ENCODE measurements around the gene CYP27B1. TPM values are rescaled to one million over a fixed set of nuclear protein-coding genes. Genes with fewer than 3 reads are reported as not detected.
A peak's percentile ranks its signal among the peaks of the same experiment; 100 is the strongest.

CYP27B1 gene
- total and polyA plus RNA-seq, 9 of the 15 experiments (the other 6 are each of a cell fraction or from before 2014, with no cell fraction given) = 0.18 to 4.2 (median 1.8) TPM

- FAIRE-seq = no peak
- Histone ChIP-seq H3K27ac (ENCODE audit: extremely low read depth, low read depth, low read length) (no peak overlapping the region; the same call in 2 of the 3 replicates), H3K4me1 (replicated peaks in 1 of 2; ENCODE audit: control insufficient read depth in 2 of 2, insufficient read depth in 2 of 2, low read length in 2 of 2) (peaks cover 8 to 12% of the 10 kb centered on the region in 2 experiments; a peak in 4 of 5 replicates), H3K9me1 (ENCODE audit: control insufficient read depth, insufficient read depth, low read length) (no peaks in the 10 kb centered on the region), H3K4me2 (ENCODE audit: insufficient read depth, low read length) (no peak overlapping the region), H3K4me3 (no peak overlapping the region), H3K36me3 (ENCODE audit: control insufficient read depth, insufficient read depth, low read length) (peaks cover 32% of the 10 kb centered on the region), H3K9ac (ENCODE audit: insufficient read depth in 1 of 2, low read depth in 2 of 2, low read length in 2 of 2) (peak overlapping the region in 1 of 2 experiments; percentile 48; a peak in 1 of 4 replicates), H3K79me2 (ENCODE audit: control insufficient read depth, insufficient read depth, low read length) (peaks cover 22% of the 10 kb centered on the region), H3K27me3 (ENCODE audit: control insufficient read depth in 2 of 2, insufficient read depth in 2 of 2, low read length in 2 of 2) (no peaks in the 10 kb centered on the region), H3K9me3 (replicated peaks; ENCODE audit: control insufficient read depth, insufficient read depth, low read depth, low read length) (no peaks in the 10 kb centered on the region), H2AFZ (ENCODE audit: low read depth, low read length) (no peak overlapping the region), H4K20me1 (replicated peaks; ENCODE audit: control insufficient read depth, insufficient read depth, low read length) (no peaks in the 10 kb centered on the region)
- no peak for DNase-seq (ENCODE audit: extremely low read depth in 1 of 4, low spot score in 3 of 4)
- ChIA-PET CTCF (ENCODE audit: low intra/inter-chr PET ratio) (interaction anchor here (0.9 kb wide), 1 partner anchor 9 kb away, joined by 3 read pairs; the partner anchor contains the start of gene METTL1), POLR2A (interaction anchor here (1.3 to 1.6 kb wide), 3 partner anchors 13 to 137 kb away, joined by 3 to 4 read pairs (median 4); no protein-coding TSS in a partner anchor)
- ATAC-seq = no peak
- BruUV-seq (replicated peaks) = no TSS peak
- in situ Hi-C loops (cut with MboI) (no loop called here), intact Hi-C loops (cut with micrococcal nuclease) (no loop called here)
- 80% methylated on average over 4 of the region's 4 CpGs for WGBS (ENCODE audit: insufficient coverage, low coverage, missing lambda C conversion rate)
- no peak for TF ChIP-seq SMAD3 (CRISPR knock-in tag; conservative IDR thresholded peaks at IDR 0.05)
- TF ChIP-seq CCAR2 (IDR thresholded peaks at IDR 0.05; ENCODE audit: low read depth, low read length) = no peak
- TF ChIP-seq ZNF395 (CRISPR knock-in tag; IDR thresholded peaks at IDR 0.05) = no peak
- no peak for TF ChIP-seq ARID1B (IDR thresholded peaks at IDR 0.05)
- TF ChIP-seq SIN3B (IDR thresholded peaks at IDR 0.05; ENCODE audit: low read depth) = no peak
- TF ChIP-seq KDM4B (IDR thresholded peaks at IDR 0.05; ENCODE audit: borderline replicate concordance in 2 of 2, low read depth in 1 of 2) = no peak
- no peak for TF ChIP-seq TSHZ1 (CRISPR knock-in tag; IDR thresholded peaks at IDR 0.05)
- no peak for TF ChIP-seq ZNF609 (CRISPR knock-in tag; IDR thresholded peaks at IDR 0.05; ENCODE audit: borderline replicate concordance)
- TF ChIP-seq SAFB (IDR thresholded peaks at IDR 0.05; ENCODE audit: borderline replicate concordance, low read depth, low read length) = no peak
- TF ChIP-seq PCBP2 (IDR thresholded peaks at IDR 0.05; ENCODE audit: low read depth, low read length, poor library complexity, severe bottlenecking) = no peak
Observed at GRCh38 chr12:57780284-57780897, 13.5 kb upstream of the CYP27B1 start.
